K562 (cell line): ENCODE data around the gene TIAL1. TPM values are rescaled to one million over a fixed set of nuclear protein-coding genes. Genes with fewer than 3 reads are reported as not detected.

Experiments used
- ATAC-seq: fragments of 200-7000 bp; cut with Tn5 transposase; 3 replicates; pipeline ENCODE4 v1.9.1; 2020; ENCODE audit warnings: moderate library complexity
- BruUV-seq: library from RNA; stranded (reverse); fragments of 400-500 nt; replicated peaks from 2 replicates; lab custom pipeline; 2021; lab: Mats Ljungman, UMichigan
- CTCF ChIA-PET: fragments of 300-600 bp; formaldehyde crosslinking; extraction: SDS; loops from one replicate; lab custom pipeline; 2021; ENCODE audit warnings: low intra/inter-chr PET ratio; lab: Yijun Ruan, JAX
- POLR2A ChIA-PET: fragments of 300-600, 350-650 bp; sonication (Branson Sonifier 250); formaldehyde crosslinking; extraction: SDS; loops from one replicate; lab custom pipeline; 2021; ENCODE audit warnings: antibody characterized with exemption, inconsistent platforms; lab: Yijun Ruan, JAX
- DNase-seq, 4 experiments: peaks; one replicate each; pipeline versions ENCODE4 v3.0.0 to v3.0.0-alpha.2; 2011 to 2018; ENCODE audit warnings: low spot score in 3 of 4, mixed read lengths in 3 of 4; ENCODE audit errors: extremely low read depth in 1 of 4
- FAIRE-seq: peaks from 2 replicates; lab custom pipeline; 2011; peaks lifted over from hg19 to GRCh38; lab: Jason Lieb, UNC
- H2AFZ ChIP-seq: 2 replicates; pipeline ENCODE4 v1.6.0; 2011; ENCODE audit warnings: low read depth, low read length, control low read depth, inconsistent platforms
- H3K27ac ChIP-seq: fragments of 200-600 bp; 3 replicates; pipeline ENCODE4 v1.8.0; 2011; ENCODE audit warnings: low read depth, mild to moderate bottlenecking, control low read depth, inconsistent platforms, low read length, moderate library complexity, mixed read lengths; ENCODE audit errors: extremely low read depth
- H3K27me3 ChIP-seq, 2 experiments: fragments of 300-600 bp in 1 of 2; 2 replicates in 1 of 2; 3 replicates in 1 of 2; pipeline versions ENCODE4 v1.6.0 to v1.8.0; 2011; ENCODE audit warnings: inconsistent platforms in 2 of 2, low read length in 2 of 2, mild to moderate bottlenecking in 1 of 2, mixed read lengths in 1 of 2, moderate library complexity in 1 of 2; ENCODE audit not compliant: control insufficient read depth in 2 of 2, insufficient read depth in 2 of 2
- H3K36me3 ChIP-seq: fragments of 300-600 bp; 3 replicates; pipeline ENCODE4 v1.8.0; 2011; ENCODE audit warnings: mild to moderate bottlenecking, low read length, inconsistent platforms; ENCODE audit not compliant: control insufficient read depth, insufficient read depth
- H3K4me1 ChIP-seq, 2 experiments: fragments of 200-600 bp in 1 of 2; replicated peaks in 1 of 2; 2 replicates in 1 of 2; 3 replicates in 1 of 2; pipeline versions ENCODE4 v1.5.1 to v1.8.0; 2011; ENCODE audit warnings: inconsistent platforms in 2 of 2, low read length in 2 of 2, mild to moderate bottlenecking in 1 of 2, mixed read lengths in 1 of 2, moderate library complexity in 1 of 2; ENCODE audit not compliant: control insufficient read depth in 2 of 2, insufficient read depth in 2 of 2
- H3K4me2 ChIP-seq: 2 replicates; pipeline ENCODE4 v1.6.1; 2011; ENCODE audit warnings: low read length, control low read depth, inconsistent platforms, mixed read lengths; ENCODE audit not compliant: insufficient read depth
- H3K4me3 ChIP-seq: fragments of 200-600 bp; sonication (generic), shearing (Covaris generic); 2 replicates; pipeline ENCODE4 v1.5.1; 2016; ENCODE audit warnings: control low read depth, inconsistent platforms
- H3K79me2 ChIP-seq: fragments of 200-600 bp; 3 replicates; pipeline ENCODE4 v1.8.0; 2011; ENCODE audit warnings: low read length, inconsistent platforms; ENCODE audit not compliant: control insufficient read depth, insufficient read depth
- H3K9ac ChIP-seq, 2 experiments: 2 replicates each; pipeline versions ENCODE4 v1.6.0 to v1.6.1; 2011; ENCODE audit warnings: low read depth in 2 of 2, low read length in 2 of 2, control low read depth in 1 of 2, inconsistent platforms in 1 of 2, mild to moderate bottlenecking in 1 of 2, mixed read lengths in 1 of 2; ENCODE audit not compliant: insufficient read depth in 1 of 2
- H3K9me1 ChIP-seq: one replicate; pipeline ENCODE4 v1.6.0; 2011; ENCODE audit warnings: inconsistent platforms, mild to moderate bottlenecking, low read length, moderate library complexity; ENCODE audit not compliant: control insufficient read depth, insufficient read depth
- H3K9me3 ChIP-seq: replicated peaks from 2 replicates; pipeline ENCODE4 v1.5.1; 2011; ENCODE audit warnings: low read depth, low read length, inconsistent platforms; ENCODE audit not compliant: control insufficient read depth, insufficient read depth
- H4K20me1 ChIP-seq: replicated peaks from 2 replicates; pipeline ENCODE4 v1.6.1; 2011; ENCODE audit warnings: low read length, inconsistent platforms, mixed read lengths; ENCODE audit not compliant: control insufficient read depth, insufficient read depth
- CREM ChIP-seq: IDR thresholded peaks from 2 replicates; pipeline ENCODE4 v1.6.1; 2014; ENCODE audit warnings: antibody characterized with exemption, low read depth
- EGR1 ChIP-seq: fragments of 450-650 bp; conservative IDR thresholded peaks from 2 replicates; pipeline ENCODE4 v1.6.1; 2017; ENCODE audit warnings: mild to moderate bottlenecking
- GABPB1 ChIP-seq: sonication (generic); formaldehyde crosslinking; IDR thresholded peaks from 2 replicates; pipeline ENCODE4 v1.8.0; 2022; ENCODE audit warnings: mild to moderate bottlenecking, missing genetic modification reagents
- HNRNPLL ChIP-seq: fragments of 200-400 bp; formaldehyde crosslinking; IDR thresholded peaks from 2 replicates; pipeline ENCODE4 v1.6.1; 2017; ENCODE audit warnings: low read length, low read depth, mild to moderate bottlenecking; ENCODE audit not compliant: poor library complexity, severe bottlenecking
- PHF20 ChIP-seq: fragments of 450-650 bp; IDR thresholded peaks from 2 replicates; pipeline ENCODE4 v1.6.1; 2018; ENCODE audit not compliant: partially characterized antibody
- POLR3A ChIP-seq: IDR thresholded peaks from 2 replicates; pipeline ENCODE4 v1.6.1; 2011; ENCODE audit warnings: borderline replicate concordance, mild to moderate bottlenecking, moderate library complexity; ENCODE audit not compliant: insufficient read length, insufficient read depth; ENCODE audit errors: extremely low read depth
- RBBP5 ChIP-seq: fragments of 200-600 bp; sonication (generic); IDR thresholded peaks from 2 replicates; pipeline ENCODE4 v1.6.1; 2012; ENCODE audit warnings: borderline replicate concordance, mild to moderate bottlenecking, low read length, control low read depth, inconsistent platforms; ENCODE audit not compliant: insufficient read depth, poor library complexity, severe bottlenecking
- SPI1 ChIP-seq: IDR thresholded peaks from 2 replicates; pipeline ENCODE4 v1.6.1; 2011; ENCODE audit warnings: low read depth, low read length, control low read depth, borderline replicate concordance
- UBTF ChIP-seq, 2 experiments: IDR thresholded peaks; 2 replicates each; pipeline ENCODE4 v1.6.1; 2012; ENCODE audit warnings: improper control_type of control experiment in 2 of 2, low read depth in 2 of 2, low read length in 2 of 2, borderline replicate concordance in 1 of 2
- ZZZ3 ChIP-seq: fragments of 450-650 bp; IDR thresholded peaks from 2 replicates; pipeline ENCODE4 v1.6.1; 2016; ENCODE audit warnings: antibody characterized with exemption, mild to moderate bottlenecking, moderate library complexity
- WGBS: fragments of 100-300 bp; shearing (Covaris generic); methylation state at CpG from one replicate; pipeline ENCODE4 v1.1.6; 2016; ENCODE audit warnings: low coverage, mixed read lengths; ENCODE audit not compliant: insufficient coverage; ENCODE audit errors: missing lambda C conversion rate; 5-methylcytosine and 5-hydroxymethylcytosine counted together
- in situ Hi-C: fragments of 300-500 bp; cut with MboI; formaldehyde crosslinking; loops from 4 replicates; pipeline ENCODE4 v1.15.0; 2018; ENCODE audit warnings: inconsistent platforms, mixed read lengths
- intact Hi-C: fragments of 100-400 bp; cut with micrococcal nuclease; formaldehyde crosslinking; loops from 2 replicates; pipeline ENCODE4 v1.14.2; 2022
- polyA plus RNA-seq, 8 experiments: library from polyadenylated mRNA; depleted of rRNA in 4 of 8; stranded (reverse) in 5 of 8; unstranded in 3 of 8; fragments of >200 nt; fragmentation: Nextera tagmentation in 2 of 8; fragmentation: Illumina TruSeq in 1 of 8; extraction: Ambion mirVana in 2 of 8; extraction: Trizol in 1 of 8; gene quantifications; 2 replicates each; pipeline versions ENCODE4 v1.2.1 to v1.2.3, GENCODE V29; 2011 to 2014; ENCODE audit warnings: inconsistent platforms in 1 of 8, missing spikeins in 1 of 8
- total RNA-seq, 7 experiments: library from RNA; depleted of rRNA in 6 of 7; stranded (reverse); fragments of >200 nt in 6 of 7; fragmentation: Illumina TruSeq in 2 of 7; extraction: Trizol in 2 of 7; gene quantifications; 2 replicates each; pipeline versions ENCODE4 v1.2.1 to v1.2.3, GENCODE V29; 2011 to 2021; ENCODE audit warnings: low replicate concordance in 1 of 7

TIAL1 gene
- total and polyA plus RNA-seq, 9 of the 15 experiments (the other 6 are each of a cell fraction or from before 2014, with no cell fraction given), result 22.5 to 126 (median 58.2) TPM

- Histone ChIP-seq H3K36me3 (peaks cover 5% of the 10 kb centered on the region; the same call in 1 of the 3 replicates), H3K9ac (peak overlapping the region; percentile 69 to 90), H3K79me2 (peaks cover 57% of the 10 kb centered on the region)
- no peak for FAIRE-seq
- TF ChIP-seq PHF20 (no peak), EGR1 (peak; percentile 85), ZZZ3 (no peak), HNRNPLL (peak; percentile 7), RBBP5 (peak; percentile 58), SPI1 (0 out of 2 replicates have a peak, but pooled peaks have one; percentile 59), UBTF (IDR thresholded peaks at IDR 0.05; ENCODE audit: borderline replicate concordance in 1 of 2, low read depth in 2 of 2, low read length in 2 of 2) (peak in 1 of 2 experiments; percentile 20; a peak in 1 of 4 replicates), POLR3A (no peak), CREM (peak; percentile 42), GABPB1 (0 out of 2 replicates have a peak, but pooled peaks have one; percentile 22)
- TF ChIP-seq, all 486 proteins: peak for 7
- Histone ChIP-seq H3K27ac (peak overlapping the region; percentile 75; the same call in 1 of the 3 replicates), H2AFZ (peak overlapping the region; percentile 82; the same call in 1 of the 2 replicates), H3K27me3 (no peaks in the 10 kb centered on the region), H3K9me1 (no peaks in the 10 kb centered on the region), H3K9me3 (no peaks in the 10 kb centered on the region), H3K4me2 (peak overlapping the region; percentile 77), H3K4me3 (peak overlapping the region; percentile 70), H4K20me1 (0 out of 2 replicates have a peak, but pooled peaks cover 5% of the 10 kb centered on the region), H3K4me1 (peaks cover 18 to 55% of the 10 kb centered on the region in 2 experiments)
- no TSS peak for BruUV-seq
- intact Hi-C loops, result loop anchor here (5.0 to 10.0 kb wide), 4 partner anchors 44 to 334 kb away; partner anchors contain the start of genes BAG3 and GRK5
- ChIA-PET CTCF (no interaction called here), POLR2A (interaction anchor here (0.5 to 1.1 kb wide), 4 partner anchors 46 to 365 kb away, joined by 3 to 4 read pairs (median 4); no protein-coding TSS in a partner anchor)
- ATAC-seq, result peak; percentile 13
- under 1% methylated on average over 33 of the region's 57 CpGs for WGBS
- in situ Hi-C loops, result no loop called here
- peak in 3 of 4 experiments; percentile 26 to 37 (median 28) for DNase-seq
Observed at GRCh38 chr10:119541459-119542356, 55.1 kb downstream of the TIAL1 start.
